ENCODE data around the gene PLCH1.

DNA sequence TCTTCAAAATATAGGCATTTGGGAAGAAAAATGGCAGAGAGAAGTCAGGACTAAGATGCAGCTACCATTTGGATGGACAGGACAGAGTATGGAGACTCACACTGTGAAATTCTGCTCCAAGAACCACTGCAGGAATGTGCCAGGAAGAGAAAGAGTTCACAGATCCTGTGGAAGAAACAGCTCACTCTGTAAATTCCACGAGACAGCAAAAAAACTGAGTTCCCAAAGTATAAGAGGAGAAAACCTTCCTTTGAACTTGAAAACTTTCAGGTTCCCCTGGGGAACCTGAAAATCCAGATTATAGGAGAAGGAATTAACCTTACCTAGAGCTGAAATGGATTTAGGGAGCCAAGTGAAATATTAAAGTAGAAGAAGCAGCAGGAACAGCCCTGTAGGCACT is 137.1 kb downstream of the PLCH1 start:
- TF ChIP-seq, protein P1, sequence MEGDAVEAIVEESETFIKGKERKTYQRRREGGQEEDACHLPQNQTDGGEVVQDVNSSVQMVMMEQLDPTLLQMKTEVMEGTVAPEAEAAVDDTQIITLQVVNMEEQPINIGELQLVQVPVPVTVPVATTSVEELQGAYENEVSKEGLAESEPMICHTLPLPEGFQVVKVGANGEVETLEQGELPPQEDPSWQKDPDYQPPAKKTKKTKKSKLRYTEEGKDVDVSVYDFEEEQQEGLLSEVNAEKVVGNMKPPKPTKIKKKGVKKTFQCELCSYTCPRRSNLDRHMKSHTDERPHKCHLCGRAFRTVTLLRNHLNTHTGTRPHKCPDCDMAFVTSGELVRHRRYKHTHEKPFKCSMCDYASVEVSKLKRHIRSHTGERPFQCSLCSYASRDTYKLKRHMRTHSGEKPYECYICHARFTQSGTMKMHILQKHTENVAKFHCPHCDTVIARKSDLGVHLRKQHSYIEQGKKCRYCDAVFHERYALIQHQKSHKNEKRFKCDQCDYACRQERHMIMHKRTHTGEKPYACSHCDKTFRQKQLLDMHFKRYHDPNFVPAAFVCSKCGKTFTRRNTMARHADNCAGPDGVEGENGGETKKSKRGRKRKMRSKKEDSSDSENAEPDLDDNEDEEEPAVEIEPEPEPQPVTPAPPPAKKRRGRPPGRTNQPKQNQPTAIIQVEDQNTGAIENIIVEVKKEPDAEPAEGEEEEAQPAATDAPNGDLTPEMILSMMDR (IDR thresholded peaks at IDR 0.05) = no peak
- no peak for TF ChIP-seq EZH2phosphoT487 (IDR thresholded peaks at IDR 0.05)
- no peak for TF ChIP-seq EZH2 (IDR thresholded peaks at IDR 0.05)

Measured in neural progenitor cell (in vitro differentiated cells).